MG63 (cell line): Measurements from ENCODE around the gene KRT13. TPM values are rescaled to one million over a fixed set of nuclear protein-coding genes. Genes with fewer than 3 reads are reported as not detected.

ENCODE experiments used
- DNase-seq: peaks from one replicate; pipeline ENCODE4 v3.0.0-alpha.2; 2020
- H3K27me3 ChIP-seq: fragments of 250-450 bp; sonication (Bioruptor Pico); 2 replicates; pipeline ENCODE4 v1.5.1; 2020; ENCODE audit warnings: mild to moderate bottlenecking, moderate library complexity
- H3K36me3 ChIP-seq: fragments of 250-450 bp; sonication (Bioruptor Pico); 2 replicates; pipeline ENCODE4 v1.5.1; 2020; ENCODE audit warnings: mild to moderate bottlenecking, moderate library complexity
- H3K4me3 ChIP-seq: fragments of 250-450 bp; sonication (Bioruptor Pico); 2 replicates; pipeline ENCODE4 v1.5.1; 2020; ENCODE audit warnings: mild to moderate bottlenecking, moderate library complexity
- H3K9me3 ChIP-seq: fragments of 250-450 bp; sonication (Bioruptor Pico); 2 replicates; pipeline ENCODE4 v1.5.1; 2020; ENCODE audit warnings: mild to moderate bottlenecking, moderate library complexity
- total RNA-seq: library from RNA; depleted of rRNA; stranded (reverse); fragments of >200 nt; shearing (Covaris generic); gene quantifications from 2 replicates; pipeline ENCODE4 v1.2.3, GENCODE V29; 2014; ENCODE audit warnings: low replicate concordance

The KRT13 gene
- total RNA-seq, 1 experiment from 2014 or later: 4.0 TPM

- Histone ChIP-seq H3K27me3 (no peaks in the 10 kb centered on the region), H3K4me3 (no peak overlapping the region), H3K36me3 (no peaks in the 10 kb centered on the region), H3K9me3 (no peaks in the 10 kb centered on the region)
- no peak for DNase-seq
Observed at GRCh38 chr17:41490000-41490990, 15.1 kb downstream of the KRT13 start.

GRCh38 chr17:41489531-41489930, 15.9 kb downstream of the KRT13 start, which contains the start of gene KRT36:
KRT36 (minus strand) TSS chr17:41489910; CDS start chr17:41489864, 46 bp downstream.
- Histone ChIP-seq H3K36me3 (no peaks in the 10 kb centered on the region), H3K27me3 (no peaks in the 10 kb centered on the region), H3K9me3 (no peaks in the 10 kb centered on the region), H3K4me3 (no peak within 1 kb of the TSS)
- no peak for DNase-seq

- Histone ChIP-seq H3K27me3 (no peaks in the 10 kb centered on the region), H3K4me3 (no peak overlapping the region)
- DNase-seq: no peak
Observed at GRCh38 chr17:41486809-41487530, 18.4 kb downstream of the KRT13 start.

GRCh38 chr17:41486316-41486715, 19.1 kb downstream of the KRT13 start:
- Histone ChIP-seq H3K27me3 (no peaks in the 10 kb centered on the region), H3K36me3 (no peaks in the 10 kb centered on the region), H3K9me3 (no peaks in the 10 kb centered on the region), H3K4me3 (no peak overlapping the region)
- DNase-seq: no peak

More at GRCh38 chr17:41486809-41487530, 18.4 kb downstream of the KRT13 start:
- Histone ChIP-seq H3K9me3 (no peaks in the 10 kb centered on the region), H3K36me3 (no peaks in the 10 kb centered on the region)

- DNase-seq: no peak
- no peaks in the 10 kb centered on the region for H3K9me3 ChIP-seq
- H3K36me3 ChIP-seq: no peaks in the 10 kb centered on the region
- no peaks in the 10 kb centered on the region for H3K27me3 ChIP-seq
- H3K4me3 ChIP-seq: no peak overlapping the region
Observed at GRCh38 chr17:41484920-41485904, 20.2 kb downstream of the KRT13 start.

GRCh38 chr17:41483991-41484826, 21.2 kb downstream of the KRT13 start:
- no peaks in the 10 kb centered on the region for H3K27me3 ChIP-seq
- DNase-seq: no peak
- no peak overlapping the region for H3K4me3 ChIP-seq
- H3K9me3 ChIP-seq: no peaks in the 10 kb centered on the region
- no peaks in the 10 kb centered on the region for H3K36me3 ChIP-seq

GRCh38 chr17:41483531-41483930, 21.9 kb downstream of the KRT13 start:
- H3K9me3 ChIP-seq: no peaks in the 10 kb centered on the region
- no peaks in the 10 kb centered on the region for H3K27me3 ChIP-seq
- H3K4me3 ChIP-seq: no peak overlapping the region
- no peaks in the 10 kb centered on the region for H3K36me3 ChIP-seq
- no peak for DNase-seq

GRCh38 chr17:41481036-41481435, 24.4 kb downstream of the KRT13 start, which contains the start of gene KRT35:
KRT35 (minus strand) TSS chr17:41481151; CDS start chr17:41481097, 54 bp downstream.
- DNase-seq: no peak
- Histone ChIP-seq H3K9me3 (no peaks in the 10 kb centered on the region), H3K27me3 (no peaks in the 10 kb centered on the region), H3K4me3 (no peak within 1 kb of the TSS), H3K36me3 (no peaks in the 10 kb centered on the region)

GRCh38 chr17:41480581-41480980, 24.8 kb downstream of the KRT13 start:
- no peaks in the 10 kb centered on the region for H3K27me3 ChIP-seq
- no peak for DNase-seq
- H3K4me3 ChIP-seq: no peak overlapping the region
- no peaks in the 10 kb centered on the region for H3K9me3 ChIP-seq
- no peaks in the 10 kb centered on the region for H3K36me3 ChIP-seq

- no peak overlapping the region for H3K4me3 ChIP-seq
- H3K27me3 ChIP-seq: no peaks in the 10 kb centered on the region
- no peak for DNase-seq
- H3K36me3 ChIP-seq: no peaks in the 10 kb centered on the region
- H3K9me3 ChIP-seq: no peaks in the 10 kb centered on the region
Observed at GRCh38 chr17:41480136-41480535, 25.3 kb downstream of the KRT13 start.

GRCh38 chr17:41478237-41478636, 27.2 kb downstream of the KRT13 start:
- no peaks in the 10 kb centered on the region for H3K27me3 ChIP-seq
- H3K36me3 ChIP-seq: no peaks in the 10 kb centered on the region
- DNase-seq: peak; percentile 87
- H3K4me3 ChIP-seq: no peak overlapping the region
- no peaks in the 10 kb centered on the region for H3K9me3 ChIP-seq

- Histone ChIP-seq H3K36me3 (no peaks in the 10 kb centered on the region), H3K27me3 (no peaks in the 10 kb centered on the region), H3K4me3 (no peak overlapping the region), H3K9me3 (peaks cover 2% of the 10 kb centered on the region)
- DNase-seq: no peak
Observed at GRCh38 chr17:41476866-41477815, 28.3 kb downstream of the KRT13 start.

GRCh38 chr17:41475421-41475820, 30.0 kb downstream of the KRT13 start:
- H3K4me3 ChIP-seq: no peak overlapping the region
- DNase-seq: no peak
- H3K9me3 ChIP-seq: peaks cover 16% of the 10 kb centered on the region
- H3K36me3 ChIP-seq: no peaks in the 10 kb centered on the region
- H3K27me3 ChIP-seq: no peaks in the 10 kb centered on the region

- H3K4me3 ChIP-seq: no peak overlapping the region
- H3K9me3 ChIP-seq: peaks cover 16% of the 10 kb centered on the region
- H3K27me3 ChIP-seq: no peaks in the 10 kb centered on the region
- H3K36me3 ChIP-seq: no peaks in the 10 kb centered on the region
- peak; percentile 95 for DNase-seq
Observed at GRCh38 chr17:41474863-41475262, 30.5 kb downstream of the KRT13 start.
